ENCODE measurements around the gene ONECUT3.

Gene ONECUT3

DNA sequence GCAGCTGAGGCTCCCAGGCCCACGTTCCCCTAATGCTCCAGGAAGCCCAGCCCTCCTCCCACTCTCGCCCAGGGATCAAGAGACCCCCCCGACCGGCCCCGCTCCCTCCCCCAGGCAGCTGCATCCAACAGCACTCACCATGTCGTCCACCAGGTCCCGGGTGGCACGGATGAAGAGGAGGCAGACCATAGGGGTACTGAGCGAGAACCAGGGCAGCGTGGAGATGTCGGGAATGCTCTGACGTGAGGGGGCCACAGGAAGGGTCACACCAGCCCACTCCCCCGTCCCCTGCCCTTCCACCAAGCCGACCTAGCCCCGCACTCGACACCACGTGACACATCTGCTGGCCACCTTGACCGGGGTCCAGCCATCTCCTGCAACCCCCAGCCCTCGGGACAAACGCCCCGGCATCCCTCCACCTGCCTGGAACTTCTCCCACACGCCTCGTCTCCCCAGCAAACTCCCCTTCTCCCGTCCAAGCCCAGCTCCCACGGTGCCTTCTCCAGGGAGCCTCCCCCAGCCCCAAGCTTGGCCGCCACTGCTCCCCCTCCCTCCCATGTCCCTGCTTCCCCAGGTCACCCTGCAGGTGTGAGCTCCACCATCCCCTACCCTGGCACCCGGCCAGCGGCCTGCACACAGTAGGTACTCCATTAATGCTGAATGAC lies 53.9 kb downstream of the ONECUT3 start:
- no peak overlapping the region for H3K4me3 ChIP-seq (ENCODE audit: control insufficient read depth, low read depth, low read length)
- no peak for TF ChIP-seq CTCF (IDR thresholded peaks at IDR 0.05; ENCODE audit: control insufficient read depth, insufficient read depth, low read depth, low read length, missing control alignments)
- DNase-seq (ENCODE audit: low read depth): no peak

DNA sequence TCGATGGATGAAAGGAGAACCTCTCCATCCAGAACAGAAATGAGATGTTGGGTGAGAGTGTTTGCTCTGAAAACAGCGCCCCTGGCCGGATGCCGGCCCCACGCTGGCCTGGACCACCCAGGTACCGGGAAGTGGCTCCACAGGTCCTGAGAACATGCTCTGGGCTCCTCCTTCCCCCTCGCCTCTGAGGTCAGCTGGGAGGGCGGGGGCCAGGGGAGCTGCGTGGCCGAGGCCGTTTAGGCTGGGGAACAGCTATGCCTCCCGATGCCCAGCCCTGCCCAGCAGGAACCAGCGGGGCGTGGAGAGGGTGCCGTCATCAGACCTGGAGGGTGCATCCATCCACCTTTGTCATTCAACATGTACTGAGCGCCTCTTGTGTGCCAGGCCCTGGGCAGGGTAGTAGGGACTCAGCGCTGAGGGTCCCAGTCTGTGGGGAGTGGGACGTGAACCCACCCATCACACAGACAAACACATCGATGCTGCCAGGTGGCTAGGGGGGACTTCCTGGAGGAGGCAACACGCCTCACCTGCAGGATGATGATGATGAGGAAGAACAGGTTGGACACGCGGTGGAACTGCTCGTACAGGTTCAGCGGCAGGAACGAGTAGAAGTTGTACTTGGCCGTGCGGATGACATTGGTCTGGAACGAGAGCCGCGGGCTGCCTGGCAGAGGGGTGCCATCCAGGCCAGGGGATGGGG lies 54.5 kb downstream of the ONECUT3 start:
- no peak for DNase-seq (ENCODE audit: low read depth)
- H3K4me3 ChIP-seq (ENCODE audit: control insufficient read depth, low read depth, low read length): no peak overlapping the region
- TF ChIP-seq CTCF (IDR thresholded peaks at IDR 0.05; ENCODE audit: control insufficient read depth, insufficient read depth, low read depth, low read length, missing control alignments): no peak

DNA sequence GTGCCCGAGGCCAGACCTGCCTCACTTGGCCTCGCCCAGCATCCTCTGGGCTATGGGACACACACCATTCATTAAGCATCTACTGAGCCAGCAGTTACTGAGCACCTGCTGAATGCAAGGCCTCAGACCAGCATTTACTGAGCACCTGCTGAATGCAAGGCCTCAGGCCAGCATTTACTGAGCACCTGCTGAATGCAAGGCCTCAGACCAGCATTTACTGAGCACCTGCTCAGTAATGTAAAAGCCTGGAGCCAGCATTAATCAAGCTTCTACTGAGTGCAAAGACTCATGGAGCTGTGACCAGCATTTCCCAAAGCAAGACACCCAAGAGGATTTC lies 55.1 kb downstream of the ONECUT3 start:
- H3K4me3 ChIP-seq (ENCODE audit: control insufficient read depth, low read depth, low read length): no peak overlapping the region
- TF ChIP-seq CTCF (IDR thresholded peaks at IDR 0.05; ENCODE audit: control insufficient read depth, insufficient read depth, low read depth, low read length, missing control alignments): no peak
- DNase-seq (ENCODE audit: low read depth): no peak

- DNase-seq (ENCODE audit: low read depth): no peak
- no peak overlapping the region for H3K4me3 ChIP-seq (ENCODE audit: control insufficient read depth, low read depth, low read length)
- no peak for TF ChIP-seq CTCF (IDR thresholded peaks at IDR 0.05; ENCODE audit: control insufficient read depth, insufficient read depth, low read depth, low read length, missing control alignments)
These were observed 56.4 kb downstream of the ONECUT3 start for GRCh38 chr19:1809678-1810077.

- TF ChIP-seq CTCF (IDR thresholded peaks at IDR 0.05; ENCODE audit: control insufficient read depth, insufficient read depth, low read depth, low read length, missing control alignments): no peak
- no peak overlapping the region for H3K4me3 ChIP-seq (ENCODE audit: control insufficient read depth, low read depth, low read length)
- no peak for DNase-seq (ENCODE audit: low read depth)
These were observed 57.3 kb downstream of the ONECUT3 start for GRCh38 chr19:1810439-1811160.

- no peak for DNase-seq (ENCODE audit: low read depth)
- no peak for TF ChIP-seq CTCF (IDR thresholded peaks at IDR 0.05; ENCODE audit: control insufficient read depth, insufficient read depth, low read depth, low read length, missing control alignments)
- H3K4me3 ChIP-seq (ENCODE audit: control insufficient read depth, low read depth, low read length): peak overlapping the region; percentile 45
These were observed 58.2 kb downstream of the ONECUT3 start for GRCh38 chr19:1811472-1811894.
